Uterus (tissue), 4 donors: ENCODE results near the gene FOXQ1. TPM values are rescaled to one million over a fixed set of nuclear protein-coding genes. Genes with fewer than 3 reads are reported as not detected.

Experiments used
- DNase-seq, 2 donors: peaks; one replicate each; pipeline ENCODE4 v3.0.0-alpha.2; 2019 to 2020
- H3K27ac ChIP-seq, 2 donors: fragments of 200-600 bp; sonication (generic); 1 replicate in 1 of 2; 2 replicates in 1 of 2; pipeline ENCODE4 v1.5.1; 2016 to 2018
- H3K27me3 ChIP-seq, 2 donors: fragments of 200-600 bp; sonication (generic); one replicate each; pipeline ENCODE4 v1.5.1; 2018 to 2019; ENCODE audit warnings: control low read depth in 1 of 2
- H3K36me3 ChIP-seq, 2 donors: fragments of 200-600 bp; sonication (generic); one replicate each; pipeline ENCODE4 v1.5.1; 2019; ENCODE audit warnings: control low read depth in 1 of 2
- H3K4me1 ChIP-seq, 2 donors: fragments of 200-600 bp; sonication (generic); one replicate each; pipeline ENCODE4 v1.5.1; 2018 to 2019; ENCODE audit warnings: control low read depth in 1 of 2
- H3K4me3 ChIP-seq, 2 donors: fragments of 200-600 bp; sonication (generic); 1 replicate in 1 of 2; 2 replicates in 1 of 2; pipeline ENCODE4 v1.5.1; 2018 to 2019; ENCODE audit warnings: mild to moderate bottlenecking in 1 of 2
- H3K9me3 ChIP-seq, 2 donors: fragments of 200-600 bp; sonication (generic); one replicate each; pipeline ENCODE4 v1.5.1; 2019; ENCODE audit warnings: control low read depth in 1 of 2
- CTCF ChIP-seq, 4 experiments: fragments of 200-600 bp in 2 of 4; fragments of 450-650 bp in 2 of 4; sonication (generic) in 2 of 4; IDR thresholded peaks; one replicate each; pipeline ENCODE4 v1.5.1; 2016 to 2019; ENCODE audit warnings: antibody characterized with exemption in 4 of 4, mild to moderate bottlenecking in 2 of 4, moderate library complexity in 1 of 4
- POLR2A ChIP-seq, 2 donors: fragments of 450-650 bp; IDR thresholded peaks; one replicate each; pipeline ENCODE4 v1.6.1; 2016; ENCODE audit warnings: antibody characterized with exemption in 2 of 2, mild to moderate bottlenecking in 1 of 2, moderate library complexity in 1 of 2
- intact Hi-C: fragments of 100-400 bp; cut with DNase I; formaldehyde crosslinking; loops from one replicate; pipeline ENCODE4 v1.15.1; 2023; ENCODE audit warnings: low total_unique reads
- total RNA-seq, 4 donors: library from RNA; depleted of rRNA in 3 of 4; stranded (reverse); fragments of >200 nt in 3 of 4; gene quantifications; one replicate each; pipeline versions ENCODE4 v1.1.0 to v1.2.4, GENCODE V29; 2014 to 2023
- donor health status: DM: yes; HTN: yes; CAD: no.

Gene FOXQ1
- total RNA-seq, 4 donors from 2014 or later: 0.18 to 0.48 TPM; not detected in 2

- Histone ChIP-seq H3K27me3 (peaks cover 0 to 37% of the 10 kb centered on the region in 2 donors), H3K27ac (no peak overlapping the region), H3K36me3 (no peaks in the 10 kb centered on the region), H3K4me1 (peaks cover 0 to 17% of the 10 kb centered on the region in 2 donors), H3K4me3 (no peak overlapping the region), H3K9me3 (no peaks in the 10 kb centered on the region)
- DNase-seq: no peak
- TF ChIP-seq CTCF (IDR thresholded peaks at IDR 0.05) (no peak), POLR2A (IDR thresholded peaks at IDR 0.05) (no peak)
- intact Hi-C loops: no loop called here
Measured at GRCh38 chr6:1312203-1312472, 240 bp downstream of the FOXQ1 start.

GRCh38 chr6:1312473-1313367, 822 bp downstream of the FOXQ1 start:
- Histone ChIP-seq H3K27me3 (peaks cover 0 to 37% of the 10 kb centered on the region in 2 donors), H3K9me3 (no peaks in the 10 kb centered on the region), H3K36me3 (no peaks in the 10 kb centered on the region), H3K4me1 (peaks cover 0 to 17% of the 10 kb centered on the region in 2 donors), H3K4me3 (no peak overlapping the region), H3K27ac (no peak overlapping the region)
- TF ChIP-seq CTCF (IDR thresholded peaks at IDR 0.05) (no peak), POLR2A (IDR thresholded peaks at IDR 0.05) (no peak)
- no peak for DNase-seq
- intact Hi-C loops: no loop called here

GRCh38 chr6:1313384-1313766, 1.5 kb downstream of the FOXQ1 start:
- TF ChIP-seq CTCF (IDR thresholded peaks at IDR 0.05): no peak
- TF ChIP-seq POLR2A (IDR thresholded peaks at IDR 0.05): no peak

GRCh38 chr6:1313767-1314503, 2.0 kb downstream of the FOXQ1 start:
- Histone ChIP-seq H3K4me1 (peaks cover 0 to 17% of the 10 kb centered on the region in 2 donors), H3K36me3 (no peaks in the 10 kb centered on the region), H3K4me3 (no peak overlapping the region), H3K27ac (no peak overlapping the region), H3K27me3 (peaks cover 0 to 37% of the 10 kb centered on the region in 2 donors), H3K9me3 (no peaks in the 10 kb centered on the region)
- intact Hi-C loops: no loop called here
- DNase-seq: no peak
- no peak for TF ChIP-seq POLR2A (IDR thresholded peaks at IDR 0.05)
- peak in 1 of 4 experiments; percentile 30 for TF ChIP-seq CTCF (IDR thresholded peaks at IDR 0.05)

More at GRCh38 chr6:1313384-1313766, 1.5 kb downstream of the FOXQ1 start:
- H3K36me3 ChIP-seq: no peaks in the 10 kb centered on the region
- H3K4me3 ChIP-seq: no peak overlapping the region
- intact Hi-C loops: no loop called here
- no peak for DNase-seq
- peaks cover 0 to 37% of the 10 kb centered on the region in 2 donors for H3K27me3 ChIP-seq
- peaks cover 0 to 17% of the 10 kb centered on the region in 2 donors for H3K4me1 ChIP-seq
- H3K27ac ChIP-seq: no peak overlapping the region
- no peaks in the 10 kb centered on the region for H3K9me3 ChIP-seq

- intact Hi-C loops: no loop called here
- Histone ChIP-seq H3K4me1 (peaks cover 0 to 17% of the 10 kb centered on the region in 2 donors), H3K27ac (no peak overlapping the region), H3K4me3 (no peak overlapping the region), H3K36me3 (no peaks in the 10 kb centered on the region), H3K9me3 (no peaks in the 10 kb centered on the region), H3K27me3 (peaks cover 0 to 37% of the 10 kb centered on the region in 2 donors)
- no peak for TF ChIP-seq POLR2A (IDR thresholded peaks at IDR 0.05)
- no peak for TF ChIP-seq CTCF (IDR thresholded peaks at IDR 0.05)
- DNase-seq: no peak
Measured at GRCh38 chr6:1314617-1315016, 2.7 kb downstream of the FOXQ1 start.
